ENCODE results near the gene SNAPC2. TPM values are rescaled to one million over a fixed set of nuclear protein-coding genes. Genes with fewer than 3 reads are reported as not detected.

SNAPC2 gene
- total RNA-seq, 4 donors from 2014 or later, result 11.4 to 35.9 (median 13.0) TPM

GRCh38 chr19:7899751-7900378 lies 20.3 kb upstream of the SNAPC2 start:
- 94% methylated on average over 21 of the region's 34 CpGs; no CpG with 5 or more reads in 1 of the 2 donors for WGBS, 2 donors (ENCODE audit: low coverage in 1 of 2)
- intact Hi-C loops (cut with DNase I; ENCODE audit: low total_unique reads) (loop anchor here (5.0 kb wide), 1 partner anchor 1432 kb away; no protein-coding TSS in a partner anchor), in situ Hi-C loops (cut with MboI; ENCODE audit: low pct_ligation_motif_present in 1 of 4, low pct_unique_long_range_greater_than_20kb in 1 of 4, low sequenced_read_pairs in 3 of 4) (no loop called here)

GRCh38 chr19:7900401-7900870 lies 19.7 kb upstream of the SNAPC2 start:
- Histone ChIP-seq H3K4me1 (peaks cover 14 to 23% (median 20%) of the 10 kb centered on the region in 4 donors), H3K27ac (no peak overlapping the region), H3K4me3 (no peak overlapping the region), H3K36me3 (no peaks in the 10 kb centered on the region), H3K9me3 (no peaks in the 10 kb centered on the region), H3K27me3 (no peaks in the 10 kb centered on the region)
- intact Hi-C loops (cut with DNase I; ENCODE audit: low total_unique reads) (no loop called here), in situ Hi-C loops (cut with MboI; ENCODE audit: low pct_ligation_motif_present in 1 of 4, low pct_unique_long_range_greater_than_20kb in 1 of 4, low sequenced_read_pairs in 3 of 4) (no loop called here)
- 84% methylated on average over 21 of the region's 21 CpGs; no CpG with 5 or more reads in 1 of the 2 donors for WGBS, 2 donors (ENCODE audit: low coverage in 1 of 2)
- no peak for DNase-seq
- TF ChIP-seq POLR2AphosphoS5 (IDR thresholded peaks at IDR 0.05) (no peak), CTCF (IDR thresholded peaks at IDR 0.05) (no peak), POLR2A (IDR thresholded peaks at IDR 0.05) (no peak), EP300 (IDR thresholded peaks at IDR 0.05; ENCODE audit: low read depth) (no peak)

More at GRCh38 chr19:7899751-7900378, 20.3 kb upstream of the SNAPC2 start:
- TF ChIP-seq POLR2AphosphoS5 (IDR thresholded peaks at IDR 0.05) (no peak), POLR2A (IDR thresholded peaks at IDR 0.05) (no peak)
- Histone ChIP-seq H3K36me3 (no peaks in the 10 kb centered on the region), H3K9me3 (no peaks in the 10 kb centered on the region), H3K4me3 (no peak overlapping the region), H3K27me3 (no peaks in the 10 kb centered on the region), H3K27ac (no peak overlapping the region), H3K4me1 (peaks cover 8 to 17% (median 17%) of the 10 kb centered on the region in 4 donors)
- DNase-seq, result peak; percentile 6

- peaks cover 18 to 28% (median 25%) of the 10 kb centered on the region in 4 donors for H3K4me1 ChIP-seq
- no peaks in the 10 kb centered on the region for H3K27me3 ChIP-seq
- intact Hi-C loops (cut with DNase I; ENCODE audit: low total_unique reads) (no loop called here), in situ Hi-C loops (cut with MboI; ENCODE audit: low pct_ligation_motif_present in 1 of 4, low pct_unique_long_range_greater_than_20kb in 1 of 4, low sequenced_read_pairs in 3 of 4) (no loop called here)
- DNase-seq, result no peak
- H3K27ac ChIP-seq, result no peak overlapping the region
- no peaks in the 10 kb centered on the region for H3K36me3 ChIP-seq
- H3K4me3 ChIP-seq, result no peak overlapping the region
- H3K9me3 ChIP-seq, result no peaks in the 10 kb centered on the region
- WGBS, 2 donors (ENCODE audit: low coverage in 1 of 2), result 61% methylated on average over 3 of the region's 3 CpGs; no CpG with 5 or more reads in 1 of the 2 donors
- TF ChIP-seq CTCF (IDR thresholded peaks at IDR 0.05) (no peak), POLR2AphosphoS5 (IDR thresholded peaks at IDR 0.05) (no peak), POLR2A (IDR thresholded peaks at IDR 0.05) (no peak), EP300 (IDR thresholded peaks at IDR 0.05; ENCODE audit: low read depth) (no peak)
Observed at GRCh38 chr19:7900931-7901330, 19.2 kb upstream of the SNAPC2 start.

- TF ChIP-seq EP300 (IDR thresholded peaks at IDR 0.05; ENCODE audit: low read depth), result no peak
- TF ChIP-seq CTCF (IDR thresholded peaks at IDR 0.05), result no peak
- TF ChIP-seq POLR2A (IDR thresholded peaks at IDR 0.05), result no peak
- no peak for TF ChIP-seq POLR2AphosphoS5 (IDR thresholded peaks at IDR 0.05)
- intact Hi-C loops (cut with DNase I; ENCODE audit: low total_unique reads), result no loop called here
- Histone ChIP-seq H3K27ac (no peak overlapping the region), H3K36me3 (no peaks in the 10 kb centered on the region), H3K4me3 (no peak overlapping the region), H3K9me3 (no peaks in the 10 kb centered on the region), H3K4me1 (peaks cover 18 to 32% (median 26%) of the 10 kb centered on the region in 4 donors), H3K27me3 (no peaks in the 10 kb centered on the region)
- DNase-seq, result no peak
- 80 to 95% methylated on average over 2 to 7 of the region's 7 CpGs for WGBS, 2 donors (ENCODE audit: low coverage in 1 of 2)
- in situ Hi-C loops (cut with MboI; ENCODE audit: low pct_ligation_motif_present in 1 of 4, low pct_unique_long_range_greater_than_20kb in 1 of 4, low sequenced_read_pairs in 3 of 4), result no loop called here
Observed at GRCh38 chr19:7901337-7901736, 18.8 kb upstream of the SNAPC2 start.

Measured in transverse colon (tissue), 4 donors.